Activated naive CD4-positive, alpha-beta T cell treated with anti-CD3 and anti-CD28 coated beads for 36 hours (primary cell): ENCODE results near the gene ST8SIA1. TPM values are rescaled to one million over a fixed set of nuclear protein-coding genes. Genes with fewer than 3 reads are reported as not detected.

Experiments
- CTCF ChIA-PET: fragments of 350-600 bp; sonication (Branson Sonifier 250); formaldehyde crosslinking; loops from one replicate; lab custom pipeline; 2021; ENCODE audit warnings: antibody characterized with exemption; lab: Charles Lee
- DNase-seq: peaks from one replicate; pipeline ENCODE4 v3.0.0-alpha.2; 2020
- H3K27ac Mint-ChIP-seq: one replicate; pipeline ENCODE4 v1.8.0; 2021; ENCODE audit warnings: mild to moderate bottlenecking, mixed read lengths
- H3K27me3 Mint-ChIP-seq: one replicate; pipeline ENCODE4 v1.8.0; 2021; ENCODE audit warnings: low read depth, mixed read lengths
- H3K36me3 Mint-ChIP-seq: one replicate; pipeline ENCODE4 v1.8.0; 2021; ENCODE audit warnings: low read depth, mixed read lengths
- H3K4me1 Mint-ChIP-seq: one replicate; pipeline ENCODE4 v1.8.0; 2021; ENCODE audit warnings: low read depth, mixed read lengths
- H3K4me3 Mint-ChIP-seq: one replicate; pipeline ENCODE4 v1.8.0; 2021; ENCODE audit warnings: mild to moderate bottlenecking, moderate library complexity, mixed read lengths
- H3K9me3 Mint-ChIP-seq: one replicate; pipeline ENCODE4 v1.8.0; 2021; ENCODE audit warnings: mixed read lengths
- intact Hi-C: fragments of 100-400 bp; cut with micrococcal nuclease; formaldehyde crosslinking; loops from one replicate; pipeline ENCODE4 v1.15.1; 2023
- total RNA-seq, 2 experiments: library from RNA; stranded (reverse); gene quantifications; one replicate each; pipeline ENCODE4 v1.2.3, GENCODE V29; 2021

Gene ST8SIA1
- total RNA-seq, 2 experiments from 2014 or later, result 0.84 to 1.7 TPM

GRCh38 chr12:22250762-22251161, 83.7 kb downstream of the ST8SIA1 start:
- Mint-ChIP-seq H3K4me1 (peaks cover 7% of the 10 kb centered on the region), H3K9me3 (no peaks in the 10 kb centered on the region), H3K27ac (no peak overlapping the region), H3K36me3 (no peaks in the 10 kb centered on the region), H3K4me3 (no peak overlapping the region), H3K27me3 (no peaks in the 10 kb centered on the region)
- CTCF ChIA-PET, result no interaction called here
- DNase-seq, result no peak
- intact Hi-C loops, result no loop called here

DNA sequence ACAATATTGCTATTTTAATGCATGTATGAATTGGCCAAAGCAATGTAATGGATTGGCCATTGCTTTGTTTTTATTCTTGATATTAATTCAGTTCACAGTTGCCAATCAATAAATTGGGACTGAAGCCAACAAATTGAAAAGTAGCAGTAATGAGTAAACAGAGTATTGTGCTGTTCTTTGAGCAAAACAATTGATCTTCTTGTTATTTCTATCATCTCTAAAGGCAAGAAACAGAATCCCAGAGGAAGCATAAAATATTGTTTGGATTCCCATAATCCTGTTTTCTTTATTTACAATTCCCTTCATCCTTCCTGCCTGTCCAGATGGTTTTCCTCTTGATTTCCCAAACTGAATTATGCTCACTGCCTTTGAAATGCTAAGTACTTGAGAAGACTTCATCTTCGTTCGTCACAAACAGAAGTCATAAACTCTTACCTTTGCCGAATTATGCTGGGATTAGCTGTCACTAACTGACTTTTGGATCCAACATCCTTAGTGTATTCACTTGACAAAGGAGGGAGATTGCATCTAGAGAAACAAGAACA, 85.9 kb downstream of the ST8SIA1 start:
- H3K9me3 Mint-ChIP-seq, result no peaks in the 10 kb centered on the region
- intact Hi-C loops, result no loop called here
- no peaks in the 10 kb centered on the region for H3K27me3 Mint-ChIP-seq
- H3K4me3 Mint-ChIP-seq, result no peak overlapping the region
- CTCF ChIA-PET, result no interaction called here
- H3K4me1 Mint-ChIP-seq, result peaks cover 7% of the 10 kb centered on the region
- DNase-seq, result no peak
- no peaks in the 10 kb centered on the region for H3K36me3 Mint-ChIP-seq
- no peak overlapping the region for H3K27ac Mint-ChIP-seq

DNA sequence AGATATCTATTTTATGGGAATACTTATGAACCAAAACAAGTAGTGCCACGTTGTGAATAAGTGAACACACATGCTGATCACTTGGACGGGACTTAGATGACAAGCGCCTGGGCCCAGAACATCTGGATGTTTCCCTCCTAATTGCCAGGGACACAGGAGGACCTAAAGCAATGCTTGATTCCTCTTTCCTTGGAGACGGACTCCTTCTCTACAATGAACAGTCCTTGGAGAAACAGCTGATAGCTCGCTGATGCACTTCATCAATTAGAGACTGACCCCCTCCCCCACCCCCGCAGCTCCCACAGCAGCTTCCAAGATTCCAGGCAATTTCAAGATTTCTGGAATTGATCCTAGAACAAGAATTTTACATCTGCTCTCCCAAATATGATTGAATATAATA, 86.4 kb downstream of the ST8SIA1 start:
- Mint-ChIP-seq H3K9me3 (no peaks in the 10 kb centered on the region), H3K36me3 (no peaks in the 10 kb centered on the region), H3K4me1 (peaks cover 7% of the 10 kb centered on the region), H3K27me3 (no peaks in the 10 kb centered on the region), H3K4me3 (no peak overlapping the region), H3K27ac (no peak overlapping the region)
- intact Hi-C loops, result no loop called here
- no peak for DNase-seq
- CTCF ChIA-PET, result no interaction called here

DNA sequence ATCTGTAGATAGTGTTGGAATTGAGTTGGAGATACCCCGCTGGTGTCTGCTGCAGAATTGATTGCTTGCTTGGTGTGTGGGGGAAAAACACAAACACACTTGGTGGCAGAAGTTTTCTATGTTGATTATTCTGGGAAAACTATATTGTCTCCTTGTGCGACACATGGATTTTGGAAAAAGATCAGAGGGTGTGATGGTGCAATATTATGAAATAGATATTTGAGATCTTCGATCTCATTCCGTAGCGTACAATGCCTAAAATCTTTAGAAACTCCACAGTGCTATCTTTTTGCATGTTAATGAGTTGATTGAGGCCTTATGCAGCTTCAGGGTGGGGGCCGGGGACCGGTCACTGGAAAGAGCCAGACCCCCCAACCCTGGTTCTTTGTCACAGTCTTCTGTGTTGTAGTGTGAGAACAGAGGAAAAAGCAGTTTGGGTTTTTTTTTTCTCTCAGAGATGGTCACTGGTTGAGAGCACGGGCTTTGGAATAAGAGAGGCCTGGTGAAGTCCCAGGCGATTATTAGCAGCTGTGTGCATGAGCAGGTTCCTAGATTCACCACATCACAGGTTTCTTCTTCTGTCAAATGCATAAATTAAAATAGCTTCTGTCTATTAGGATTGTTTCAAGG, 88.2 kb downstream of the ST8SIA1 start:
- no peak for DNase-seq
- CTCF ChIA-PET, result interaction anchor here (0.6 kb wide), 2 partner anchors 59 to 70 kb away, joined by 3 read pairs; no protein-coding TSS in a partner anchor
- Mint-ChIP-seq H3K9me3 (no peaks in the 10 kb centered on the region), H3K36me3 (no peaks in the 10 kb centered on the region), H3K27me3 (no peaks in the 10 kb centered on the region), H3K4me3 (no peak overlapping the region), H3K27ac (no peak overlapping the region), H3K4me1 (peaks cover 6% of the 10 kb centered on the region)
- intact Hi-C loops, result no loop called here

DNA sequence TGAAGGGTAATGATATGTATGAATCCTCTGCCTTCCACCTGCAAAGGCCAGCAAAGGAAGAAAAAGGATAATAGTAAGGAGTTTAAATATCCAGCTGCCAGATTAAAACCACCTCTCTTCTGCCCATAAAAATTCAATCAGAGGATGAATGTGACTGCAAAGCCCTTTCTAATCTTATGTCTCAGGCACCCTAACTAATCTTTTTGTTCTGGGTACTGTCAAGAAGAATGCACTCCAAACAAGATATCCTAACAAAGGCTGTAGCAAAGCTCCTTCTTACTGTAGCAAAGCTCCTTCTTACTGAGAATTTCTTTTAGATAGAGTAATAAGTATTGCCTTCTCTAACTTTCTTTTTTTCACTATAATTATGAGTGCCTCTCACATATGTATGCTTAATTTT, 91.8 kb downstream of the ST8SIA1 start:
- no peak overlapping the region for H3K27ac Mint-ChIP-seq
- H3K9me3 Mint-ChIP-seq, result peaks cover 2% of the 10 kb centered on the region
- H3K4me1 Mint-ChIP-seq, result no peaks in the 10 kb centered on the region
- intact Hi-C loops, result no loop called here
- DNase-seq, result no peak
- H3K4me3 Mint-ChIP-seq, result no peak overlapping the region
- CTCF ChIA-PET, result no interaction called here
- H3K36me3 Mint-ChIP-seq, result no peaks in the 10 kb centered on the region
- no peaks in the 10 kb centered on the region for H3K27me3 Mint-ChIP-seq

- H3K9me3 Mint-ChIP-seq, result peaks cover 2% of the 10 kb centered on the region
- no peaks in the 10 kb centered on the region for H3K36me3 Mint-ChIP-seq
- CTCF ChIA-PET, result no interaction called here
- H3K27me3 Mint-ChIP-seq, result no peaks in the 10 kb centered on the region
- intact Hi-C loops, result no loop called here
- no peak for DNase-seq
- H3K4me3 Mint-ChIP-seq, result no peak overlapping the region
- no peaks in the 10 kb centered on the region for H3K4me1 Mint-ChIP-seq
- no peak overlapping the region for H3K27ac Mint-ChIP-seq
Measured at GRCh38 chr12:22238211-22238610, 96.3 kb downstream of the ST8SIA1 start.

GRCh38 chr12:22234561-22234960, 99.9 kb downstream of the ST8SIA1 start:
- Mint-ChIP-seq H3K4me1 (no peaks in the 10 kb centered on the region), H3K4me3 (no peak overlapping the region), H3K9me3 (peaks cover 2% of the 10 kb centered on the region), H3K27me3 (no peaks in the 10 kb centered on the region), H3K36me3 (no peaks in the 10 kb centered on the region), H3K27ac (no peak overlapping the region)
- intact Hi-C loops, result no loop called here
- CTCF ChIA-PET, result no interaction called here
- DNase-seq, result no peak

GRCh38 chr12:22231836-22232235, 102.7 kb downstream of the ST8SIA1 start:
- no peaks in the 10 kb centered on the region for H3K36me3 Mint-ChIP-seq
- no peaks in the 10 kb centered on the region for H3K27me3 Mint-ChIP-seq
- no peak overlapping the region for H3K4me3 Mint-ChIP-seq
- CTCF ChIA-PET, result interaction anchor here (0.8 kb wide), 1 partner anchor 28 kb away, joined by 4 read pairs; no protein-coding TSS in a partner anchor
- DNase-seq, result no peak
- H3K27ac Mint-ChIP-seq, result no peak overlapping the region
- intact Hi-C loops, result no loop called here
- H3K4me1 Mint-ChIP-seq, result no peaks in the 10 kb centered on the region
- H3K9me3 Mint-ChIP-seq, result no peaks in the 10 kb centered on the region

GRCh38 chr12:22231078-22231477, 103.4 kb downstream of the ST8SIA1 start:
- H3K4me3 Mint-ChIP-seq, result no peak overlapping the region
- H3K4me1 Mint-ChIP-seq, result no peaks in the 10 kb centered on the region
- H3K36me3 Mint-ChIP-seq, result no peaks in the 10 kb centered on the region
- no peak overlapping the region for H3K27ac Mint-ChIP-seq
- no peaks in the 10 kb centered on the region for H3K27me3 Mint-ChIP-seq
- CTCF ChIA-PET, result interaction anchor here (0.6 kb wide), 1 partner anchor 376 kb away, joined by 4 read pairs; no protein-coding TSS in a partner anchor
- DNase-seq, result no peak
- intact Hi-C loops, result no loop called here
- no peaks in the 10 kb centered on the region for H3K9me3 Mint-ChIP-seq

DNA sequence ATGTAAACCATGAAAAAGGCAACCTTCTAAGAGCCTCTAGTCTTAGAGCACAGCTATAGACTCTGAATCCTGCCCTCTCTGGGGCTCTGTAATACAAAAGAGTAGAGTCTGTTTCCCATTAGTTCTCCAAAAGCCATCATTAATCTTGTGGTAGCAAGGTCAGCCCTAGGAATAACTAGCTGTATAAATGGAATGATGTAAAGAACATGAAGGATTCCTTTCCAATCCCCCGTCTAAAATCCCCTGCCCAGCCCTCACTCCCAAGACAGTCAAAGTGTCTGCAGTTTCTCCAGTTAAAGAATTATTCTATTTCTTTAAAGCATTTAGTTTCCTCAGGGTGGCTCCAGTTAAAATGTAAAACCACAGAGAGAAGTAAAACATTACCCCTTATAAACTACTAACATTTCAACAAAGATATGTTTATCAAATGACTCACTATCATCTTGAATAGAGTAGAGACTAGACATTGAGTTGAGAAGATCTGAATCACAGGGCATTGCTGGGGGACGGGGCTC, 104.2 kb downstream of the ST8SIA1 start:
- Mint-ChIP-seq H3K4me1 (no peaks in the 10 kb centered on the region), H3K27ac (no peak overlapping the region), H3K36me3 (no peaks in the 10 kb centered on the region), H3K9me3 (no peaks in the 10 kb centered on the region), H3K4me3 (no peak overlapping the region), H3K27me3 (no peaks in the 10 kb centered on the region)
- DNase-seq, result no peak
- intact Hi-C loops, result no loop called here
- CTCF ChIA-PET, result no interaction called here

- DNase-seq, result no peak
- CTCF ChIA-PET, result no interaction called here
- H3K9me3 Mint-ChIP-seq, result no peaks in the 10 kb centered on the region
- no peaks in the 10 kb centered on the region for H3K4me1 Mint-ChIP-seq
- H3K27ac Mint-ChIP-seq, result no peak overlapping the region
- intact Hi-C loops, result no loop called here
- no peaks in the 10 kb centered on the region for H3K36me3 Mint-ChIP-seq
- H3K4me3 Mint-ChIP-seq, result no peak overlapping the region
- no peaks in the 10 kb centered on the region for H3K27me3 Mint-ChIP-seq
Measured at GRCh38 chr12:22229652-22230279, 104.7 kb downstream of the ST8SIA1 start.

DNA sequence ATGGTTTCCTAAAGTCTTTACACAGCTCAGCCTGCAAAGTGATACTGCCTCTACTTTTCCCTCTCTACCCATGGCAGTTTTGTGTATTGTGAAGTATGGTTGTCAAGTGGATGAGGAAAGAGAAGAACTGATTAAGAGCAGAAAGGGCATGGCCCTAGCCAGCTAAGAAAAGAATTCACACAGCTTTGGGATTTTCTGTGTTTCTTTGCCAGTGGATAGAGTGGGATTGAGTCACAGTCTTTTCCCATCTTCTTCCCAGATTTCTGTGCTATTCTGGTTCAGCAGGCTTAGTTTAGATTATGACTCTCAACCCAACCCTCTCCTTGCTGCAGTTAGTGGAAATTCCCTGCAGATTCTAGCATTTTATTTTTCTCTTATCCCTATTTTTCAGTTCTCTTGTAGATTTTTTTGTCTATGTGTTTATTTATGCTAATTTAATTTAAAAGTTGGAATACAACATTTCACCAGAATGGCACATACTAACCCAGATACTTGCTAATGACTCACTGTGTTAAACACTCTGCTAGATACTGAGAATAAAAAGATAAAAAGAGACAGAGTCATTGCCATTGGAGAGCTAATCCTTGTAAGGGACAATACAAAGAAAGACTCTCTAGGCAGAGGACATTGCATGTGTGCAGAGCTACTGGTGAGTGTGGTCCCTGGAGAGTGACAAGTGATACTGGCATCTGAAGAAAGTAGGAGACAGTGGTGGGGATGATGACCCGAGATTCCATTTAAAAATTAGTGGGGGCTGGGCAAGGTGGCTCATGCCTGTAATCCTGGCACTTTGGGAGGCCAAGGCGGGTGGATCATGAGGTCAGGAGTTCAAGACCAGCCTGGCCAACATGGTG, 106.3 kb downstream of the ST8SIA1 start:
- Mint-ChIP-seq H3K27ac (no peak overlapping the region), H3K4me1 (no peaks in the 10 kb centered on the region), H3K27me3 (no peaks in the 10 kb centered on the region), H3K4me3 (no peak overlapping the region), H3K36me3 (no peaks in the 10 kb centered on the region), H3K9me3 (no peaks in the 10 kb centered on the region)
- DNase-seq, result no peak
- CTCF ChIA-PET, result interaction anchor here (1.0 kb wide), 1 partner anchor 8 kb away, joined by 3 read pairs; no protein-coding TSS in a partner anchor
- intact Hi-C loops, result no loop called here
